Measurements from ENCODE around the gene KYAT1. TPM values are rescaled to one million over a fixed set of nuclear protein-coding genes. Genes with fewer than 3 reads are reported as not detected.
A peak's percentile ranks its signal among the peaks of the same experiment; 100 is the strongest.

KYAT1 gene
- total RNA-seq, 1 donor from 2014 or later, result 7.1 TPM

- Histone ChIP-seq H3K9me3 (no peaks in the 10 kb centered on the region), H3K4me1 (peaks cover 13% of the 10 kb centered on the region), H3K27me3 (ENCODE audit: low read depth) (no peaks in the 10 kb centered on the region), H3K4me3 (no peak overlapping the region), H3K36me3 (peaks cover 52% of the 10 kb centered on the region), H3K27ac (no peak overlapping the region)
- intact Hi-C loops (cut with DNase I), result no loop called here
- DNase-seq (no peak), ATAC-seq (no peak)
- TF ChIP-seq, protein P1, sequence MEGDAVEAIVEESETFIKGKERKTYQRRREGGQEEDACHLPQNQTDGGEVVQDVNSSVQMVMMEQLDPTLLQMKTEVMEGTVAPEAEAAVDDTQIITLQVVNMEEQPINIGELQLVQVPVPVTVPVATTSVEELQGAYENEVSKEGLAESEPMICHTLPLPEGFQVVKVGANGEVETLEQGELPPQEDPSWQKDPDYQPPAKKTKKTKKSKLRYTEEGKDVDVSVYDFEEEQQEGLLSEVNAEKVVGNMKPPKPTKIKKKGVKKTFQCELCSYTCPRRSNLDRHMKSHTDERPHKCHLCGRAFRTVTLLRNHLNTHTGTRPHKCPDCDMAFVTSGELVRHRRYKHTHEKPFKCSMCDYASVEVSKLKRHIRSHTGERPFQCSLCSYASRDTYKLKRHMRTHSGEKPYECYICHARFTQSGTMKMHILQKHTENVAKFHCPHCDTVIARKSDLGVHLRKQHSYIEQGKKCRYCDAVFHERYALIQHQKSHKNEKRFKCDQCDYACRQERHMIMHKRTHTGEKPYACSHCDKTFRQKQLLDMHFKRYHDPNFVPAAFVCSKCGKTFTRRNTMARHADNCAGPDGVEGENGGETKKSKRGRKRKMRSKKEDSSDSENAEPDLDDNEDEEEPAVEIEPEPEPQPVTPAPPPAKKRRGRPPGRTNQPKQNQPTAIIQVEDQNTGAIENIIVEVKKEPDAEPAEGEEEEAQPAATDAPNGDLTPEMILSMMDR (IDR thresholded peaks at IDR 0.05), result no peak
These were observed 60.8 kb downstream of the KYAT1 start for GRCh38 chr9:128820665-128821583.

- intact Hi-C loops (cut with DNase I), result no loop called here
- Histone ChIP-seq H3K4me1 (peaks cover 13% of the 10 kb centered on the region), H3K4me3 (peak overlapping the region; percentile 75), H3K27ac (no peak overlapping the region), H3K9me3 (no peaks in the 10 kb centered on the region), H3K36me3 (peaks cover 43% of the 10 kb centered on the region), H3K27me3 (ENCODE audit: low read depth) (no peaks in the 10 kb centered on the region)
- DNase-seq, result no peak
- TF ChIP-seq, protein P1 (IDR thresholded peaks at IDR 0.05), result no peak
- no peak for ATAC-seq
These were observed 61.8 kb downstream of the KYAT1 start for GRCh38 chr9:128819716-128820664.

- Histone ChIP-seq H3K9me3 (no peaks in the 10 kb centered on the region), H3K36me3 (peaks cover 34% of the 10 kb centered on the region), H3K27ac (peak overlapping the region; percentile 89), H3K27me3 (ENCODE audit: low read depth) (no peaks in the 10 kb centered on the region), H3K4me3 (peak overlapping the region; percentile 75), H3K4me1 (peaks cover 13% of the 10 kb centered on the region)
- peak; percentile 71 for DNase-seq
- intact Hi-C loops (cut with DNase I), result no loop called here
- peak; percentile 18 for ATAC-seq
- TF ChIP-seq, protein P1 (IDR thresholded peaks at IDR 0.05), result peak; percentile 7
These were observed 62.7 kb downstream of the KYAT1 start for GRCh38 chr9:128818839-128819715.

- ATAC-seq (peak; percentile 98 to 99), DNase-seq (peak; percentile 98)
- Histone ChIP-seq H3K9me3 (no peaks in the 10 kb centered on the region), H3K4me1 (peaks cover 13% of the 10 kb centered on the region), H3K27ac (peak within 1 kb of the TSS; percentile 89), H3K27me3 (ENCODE audit: low read depth) (no peaks in the 10 kb centered on the region), H3K36me3 (peaks cover 26% of the 10 kb centered on the region), H3K4me3 (peak within 1 kb of the TSS; percentile 75)
- intact Hi-C loops (cut with DNase I), result no loop called here
- TF ChIP-seq, protein P1 (IDR thresholded peaks at IDR 0.05), result peak; percentile 94
These were observed 63.5 kb downstream of the KYAT1 start, which contains the start of gene ENDOG for GRCh38 chr9:128818099-128818838. Gene ENDOG, plus strand, starts transcription at chr9:128818500. Its CDS starts 185 bp downstream, at chr9:128818685.

Measured in lower lobe of right lung (tissue), 2 donors.